Endothelial cell of umbilical vein (primary cell): ENCODE measurements around the gene TTC31. TPM values are rescaled to one million over a fixed set of nuclear protein-coding genes. Genes with fewer than 3 reads are reported as not detected.

ENCODE experiments used
- BruUV-seq: library from RNA; stranded (reverse); fragments of 400-500 nt; replicated peaks from 2 replicates; lab custom pipeline; 2021; lab: Mats Ljungman, UMichigan
- CTCF ChIA-PET: fragments of 300-600, 350-600 bp; sonication (Branson Sonifier 250); formaldehyde crosslinking; loops from one replicate; lab custom pipeline; 2021; ENCODE audit warnings: antibody characterized with exemption, inconsistent platforms; lab: Charles Lee
- POLR2A ChIA-PET: fragments of 300-600, 350-600 bp; sonication (Branson Sonifier 250); formaldehyde crosslinking; loops from one replicate; lab custom pipeline; 2021; ENCODE audit warnings: antibody characterized with exemption, inconsistent platforms; lab: Charles Lee
- DNase-seq: peaks from one replicate; pipeline ENCODE4 v3.0.0-alpha.2; 2011; ENCODE audit warnings: low read depth, low spot score
- FAIRE-seq: peaks from 2 replicates; lab custom pipeline; 2011; peaks lifted over from hg19 to GRCh38; lab: Jason Lieb, UNC
- H2AFZ ChIP-seq: 2 replicates; pipeline ENCODE4 v1.6.0; 2012; ENCODE audit warnings: low read depth, low read length, control low read depth, inconsistent platforms
- H3K27ac ChIP-seq: 2 replicates; pipeline ENCODE4 v1.5.1; 2011; ENCODE audit warnings: low read depth, mild to moderate bottlenecking, control low read depth, low read length, moderate library complexity; ENCODE audit not compliant: insufficient read depth
- H3K27me3 ChIP-seq, 2 experiments: 2 replicates each; pipeline versions ENCODE4 v1.6.0 to v1.6.1; 2011; ENCODE audit warnings: low read length in 2 of 2, mixed read lengths in 1 of 2; ENCODE audit not compliant: control insufficient read depth in 2 of 2, insufficient read depth in 2 of 2
- H3K36me3 ChIP-seq, 2 experiments: 2 replicates in 1 of 2; 3 replicates in 1 of 2; pipeline ENCODE4 v1.5.1; 2011; ENCODE audit warnings: low read length in 2 of 2, mild to moderate bottlenecking in 1 of 2, moderate library complexity in 1 of 2; ENCODE audit not compliant: control insufficient read depth in 2 of 2, insufficient read depth in 2 of 2; ENCODE audit errors: extremely low read depth in 1 of 2
- H3K4me1 ChIP-seq: 3 replicates; pipeline ENCODE4 v1.5.1; 2011; ENCODE audit warnings: mild to moderate bottlenecking, low read length; ENCODE audit not compliant: control insufficient read depth, insufficient read depth; ENCODE audit errors: extremely low read depth
- H3K4me2 ChIP-seq: 2 replicates; pipeline ENCODE4 v1.6.1; 2011; ENCODE audit warnings: low read length, control low read depth, mixed read lengths; ENCODE audit not compliant: insufficient read depth
- H3K4me3 ChIP-seq, 3 experiments: fragments of 200-600 bp in 1 of 3; sonication (generic), shearing (Covaris generic) in 1 of 3; replicated peaks in 1 of 3; 2 replicates each; pipeline ENCODE4 v1.5.1; 2011 to 2016; ENCODE audit warnings: control low read depth in 3 of 3, low read length in 3 of 3, mild to moderate bottlenecking in 2 of 3, inconsistent platforms in 1 of 3, low read depth in 1 of 3, moderate library complexity in 1 of 3; ENCODE audit not compliant: insufficient read depth in 1 of 3
- H3K79me2 ChIP-seq: 2 replicates; pipeline ENCODE4 v1.6.0; 2012; ENCODE audit warnings: low read length, inconsistent platforms; ENCODE audit not compliant: control insufficient read depth, insufficient read depth
- H3K9ac ChIP-seq: replicated peaks from 2 replicates; pipeline ENCODE3; 2011; ENCODE audit warnings: low read length, control low read depth; ENCODE audit not compliant: insufficient read depth; ENCODE audit errors: extremely low read depth
- H3K9me1 ChIP-seq: replicated peaks from 3 replicates; pipeline ENCODE4 v1.6.0; 2011; ENCODE audit warnings: mild to moderate bottlenecking, low read length; ENCODE audit not compliant: control insufficient read depth, insufficient read depth; ENCODE audit errors: extremely low read depth
- H3K9me3 ChIP-seq: replicated peaks from 2 replicates; pipeline ENCODE4 v1.5.1; 2012; ENCODE audit warnings: low read length, inconsistent platforms; ENCODE audit not compliant: control insufficient read depth, insufficient read depth
- H4K20me1 ChIP-seq: replicated peaks from 2 replicates; pipeline ENCODE3; 2011; ENCODE audit warnings: mild to moderate bottlenecking, low read length; ENCODE audit not compliant: control insufficient read depth, insufficient read depth; ENCODE audit errors: extremely low read depth
- CTCF ChIP-seq, 2 donors: IDR thresholded peaks; 1 replicate in 1 of 2; 2 replicates in 1 of 2; pipeline ENCODE4 v1.5.1; 2011; ENCODE audit warnings: low read length in 2 of 2, mild to moderate bottlenecking in 2 of 2, moderate library complexity in 2 of 2, control low read depth in 1 of 2, inconsistent platforms in 1 of 2, low read depth in 1 of 2; ENCODE audit not compliant: insufficient read depth in 1 of 2; ENCODE audit errors: extremely low read depth in 1 of 2
- EZH2 ChIP-seq: IDR thresholded peaks from 2 replicates; pipeline ENCODE4 v1.6.1; 2012; ENCODE audit warnings: borderline replicate concordance, low read depth, mild to moderate bottlenecking, moderate library complexity, low read length, inconsistent platforms; ENCODE audit not compliant: severe bottlenecking
- FOS ChIP-seq: IDR thresholded peaks from 2 replicates; pipeline ENCODE4 v1.6.1; 2011; ENCODE audit warnings: mild to moderate bottlenecking, low read length, moderate library complexity, borderline replicate concordance; ENCODE audit not compliant: insufficient read depth
- GATA2 ChIP-seq: IDR thresholded peaks from 2 replicates; pipeline ENCODE4 v1.7.0; 2011; ENCODE audit warnings: low read depth, mild to moderate bottlenecking, moderate library complexity, mixed read lengths, low read length; ENCODE audit not compliant: insufficient read length, insufficient read depth
- JUN ChIP-seq: IDR thresholded peaks from 2 replicates; pipeline ENCODE4 v1.6.1; 2011; ENCODE audit warnings: borderline replicate concordance, low read depth; ENCODE audit not compliant: insufficient read length, insufficient read depth
- MAX ChIP-seq: IDR thresholded peaks from 2 replicates; pipeline ENCODE4 v1.6.1; 2011; ENCODE audit not compliant: insufficient read depth, insufficient read length
- MYC ChIP-seq: IDR thresholded peaks from one replicate; pipeline ENCODE4 v1.6.1; 2011; ENCODE audit warnings: mild to moderate bottlenecking, low read depth, low read length
- POLR2A ChIP-seq: IDR thresholded peaks from 2 replicates; pipeline ENCODE4 v1.6.1; 2012; ENCODE audit warnings: low read depth, mild to moderate bottlenecking, control low read depth, low read length
- POLR2AphosphoS5 ChIP-seq: IDR thresholded peaks from 2 replicates; pipeline ENCODE4 v1.6.1; 2012; ENCODE audit warnings: low read depth, mild to moderate bottlenecking, control low read depth, low read length, moderate library complexity; ENCODE audit not compliant: insufficient read depth
- dilution Hi-C: fragments of 300-500 bp; cut with MboI; formaldehyde crosslinking; loops from one replicate; pipeline ENCODE4 v1.15.0; 2019; ENCODE audit warnings: low sequenced_read_pairs; ENCODE audit not compliant: extremely low pct_ligation_motif_present
- intact Hi-C: fragments of 100-400 bp; cut with micrococcal nuclease; formaldehyde crosslinking; loops from one replicate; pipeline ENCODE4 v1.10.0; 2022
- polyA plus RNA-seq, 4 experiments: library from polyadenylated mRNA; depleted of rRNA in 3 of 4; stranded (reverse) in 3 of 4; unstranded in 1 of 4; fragments of >200 nt; gene quantifications; 2 replicates each; pipeline versions ENCODE4 v1.2.1 to v1.2.3, GENCODE V29; 2011 to 2012; ENCODE audit warnings: missing spikeins in 1 of 4
- total RNA-seq: library from RNA; stranded (reverse); gene quantifications from 2 replicates; pipeline ENCODE4 v1.2.3, GENCODE V29; 2021

Gene TTC31
- total and polyA plus RNA-seq, 2 donors (not counting 3 experiments of a cell fraction or from before 2014, with no cell fraction given) = 20.1 to 24.1 TPM

GRCh38 chr2:74462054-74462785, 20.7 kb upstream of the TTC31 start:
- Histone ChIP-seq H3K9me1 (no peaks in the 10 kb centered on the region), H3K4me2 (no peak overlapping the region), H3K4me1 (peaks cover 15% of the 10 kb centered on the region), H3K4me3 (no peak overlapping the region), H3K36me3 (peaks cover 0 to 12% of the 10 kb centered on the region in 2 experiments), H3K27ac (no peak overlapping the region), H3K9me3 (no peaks in the 10 kb centered on the region), H4K20me1 (no peaks in the 10 kb centered on the region), H3K27me3 (no peaks in the 10 kb centered on the region), H3K9ac (no peak overlapping the region), H3K79me2 (peaks cover 17% of the 10 kb centered on the region), H2AFZ (no peak overlapping the region)
- POLR2A ChIA-PET = no interaction called here
- intact Hi-C loops (no loop called here), dilution Hi-C loops (no loop called here)
- no peak for FAIRE-seq
- CTCF ChIA-PET = interaction anchor here (0.6 to 1.5 kb wide), 5 partner anchors 12 to 125 kb away, joined by 4 to 8 read pairs (median 4); no protein-coding TSS in a partner anchor
- DNase-seq = no peak
- TF ChIP-seq FOS = no peak
- no peak for TF ChIP-seq GATA2
- BruUV-seq = no TSS peak

GRCh38 chr2:74462786-74463105, 20.1 kb upstream of the TTC31 start:
- ChIA-PET POLR2A (no interaction called here), CTCF (no interaction called here)
- no peak overlapping the region for H3K4me2 ChIP-seq

More at GRCh38 chr2:74462786-74463105, 20.1 kb upstream of the TTC31 start:
- Histone ChIP-seq H3K27me3 (no peaks in the 10 kb centered on the region), H3K79me2 (peaks cover 17% of the 10 kb centered on the region), H3K9me1 (no peaks in the 10 kb centered on the region), H4K20me1 (no peaks in the 10 kb centered on the region), H3K9me3 (no peaks in the 10 kb centered on the region), H3K36me3 (peaks cover 0 to 12% of the 10 kb centered on the region in 2 experiments), H2AFZ (no peak overlapping the region), H3K9ac (no peak overlapping the region), H3K27ac (no peak overlapping the region), H3K4me1 (peaks cover 15% of the 10 kb centered on the region), H3K4me3 (no peak overlapping the region)
- BruUV-seq = no TSS peak
- dilution Hi-C loops (no loop called here), intact Hi-C loops (no loop called here)
- DNase-seq (no peak), FAIRE-seq (no peak)
- TF ChIP-seq JUN = no peak
- TF ChIP-seq GATA2 = no peak
- TF ChIP-seq MYC = no peak
- no peak for TF ChIP-seq POLR2AphosphoS5
- TF ChIP-seq MAX = no peak
- no peak for TF ChIP-seq EZH2
- TF ChIP-seq FOS = no peak
- no peak for TF ChIP-seq POLR2A
- no peak for TF ChIP-seq CTCF (IDR thresholded peaks at IDR 0.05; ENCODE audit: extremely low read depth in 1 of 2, insufficient read depth in 1 of 2, low read depth in 1 of 2, low read length in 2 of 2)
